GM21360 (cell line): ENCODE data around the gene SMG1.

Experiments
- ATAC-seq: cut with Tn5 transposase; IDR thresholded peaks from one replicate; pipeline ENCODE4 v1.9.1; 2021; ENCODE audit warnings: mild to moderate bottlenecking, moderate library complexity; ENCODE audit not compliant: unreplicated experiment

Gene SMG1

DNA sequence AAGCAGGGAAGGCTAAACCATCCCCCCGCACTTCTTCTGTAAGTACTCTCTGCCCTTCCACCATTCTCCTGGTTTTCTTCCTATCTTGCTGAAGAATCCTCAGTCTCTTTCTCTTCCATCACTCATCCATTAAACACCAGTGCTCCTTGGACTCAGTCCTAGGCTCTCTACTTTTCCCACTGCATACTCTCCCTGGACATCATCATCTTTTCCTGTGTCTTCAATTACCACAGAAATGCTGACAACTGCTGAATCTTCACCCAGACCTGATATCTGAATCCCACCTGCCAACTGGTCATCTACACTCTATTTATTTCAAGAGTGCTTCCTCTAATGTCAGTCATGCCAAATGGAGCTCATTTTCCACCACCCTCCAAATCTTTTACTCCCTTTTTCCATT is 71.0 kb downstream of the SMG1 start:
- ATAC-seq, result no peak

DNA sequence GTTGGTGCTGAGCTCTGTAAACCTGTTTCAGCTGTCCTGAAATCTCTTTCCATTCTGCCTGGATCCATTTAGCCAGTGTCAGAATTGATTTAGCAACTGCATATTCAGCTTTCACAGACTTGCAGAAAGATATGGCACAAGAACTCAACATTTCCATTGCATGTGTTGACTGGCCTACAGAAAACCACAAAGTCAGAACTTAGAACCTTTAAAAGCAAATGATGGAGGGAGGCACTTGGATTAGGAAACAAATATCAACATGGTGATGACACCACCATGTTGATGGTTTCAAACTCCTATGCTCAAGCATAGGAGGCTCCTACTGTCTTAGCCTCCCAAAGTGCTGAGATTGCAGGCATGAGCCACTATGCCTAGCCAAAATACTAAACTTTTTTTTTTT is 72.5 kb downstream of the SMG1 start:
- ATAC-seq, result no peak

DNA sequence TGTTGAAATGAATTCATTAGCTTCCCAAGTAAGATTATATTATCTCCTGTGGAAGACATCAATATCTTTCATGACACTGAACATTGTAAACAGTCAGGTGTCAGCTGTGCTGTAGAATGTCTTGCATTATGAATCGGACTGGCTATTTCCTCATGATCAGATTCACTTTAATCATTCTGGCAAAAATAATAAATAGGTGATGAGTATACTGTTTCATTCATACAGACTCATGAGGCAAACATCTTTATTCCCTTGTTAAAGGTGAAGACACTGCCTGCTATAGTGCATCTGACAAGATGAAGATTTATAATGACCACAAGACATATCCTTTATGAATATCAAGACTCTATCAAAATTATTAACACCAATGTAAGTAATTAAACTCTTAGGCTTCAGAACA is 73.6 kb downstream of the SMG1 start:
- ATAC-seq, result no peak

DNA sequence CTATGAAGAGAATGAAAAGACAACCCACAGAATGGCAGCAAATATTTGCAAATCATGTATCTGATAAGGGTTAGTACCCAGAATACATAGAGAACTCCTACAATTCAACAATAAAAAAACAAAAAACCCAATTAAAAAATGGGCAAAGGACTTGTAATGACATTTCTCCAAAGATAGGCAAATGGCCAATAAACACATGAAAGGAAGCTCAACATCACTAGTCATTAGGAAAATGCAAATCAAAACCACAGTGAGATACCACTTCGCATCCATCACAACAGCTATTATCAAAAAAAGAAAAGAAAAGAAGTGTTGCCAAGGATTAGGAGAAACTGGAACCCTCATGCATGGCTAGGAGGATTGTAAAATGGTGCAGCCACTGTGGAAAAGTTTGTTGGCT is 79.8 kb downstream of the SMG1 start:
- no peak for ATAC-seq

DNA sequence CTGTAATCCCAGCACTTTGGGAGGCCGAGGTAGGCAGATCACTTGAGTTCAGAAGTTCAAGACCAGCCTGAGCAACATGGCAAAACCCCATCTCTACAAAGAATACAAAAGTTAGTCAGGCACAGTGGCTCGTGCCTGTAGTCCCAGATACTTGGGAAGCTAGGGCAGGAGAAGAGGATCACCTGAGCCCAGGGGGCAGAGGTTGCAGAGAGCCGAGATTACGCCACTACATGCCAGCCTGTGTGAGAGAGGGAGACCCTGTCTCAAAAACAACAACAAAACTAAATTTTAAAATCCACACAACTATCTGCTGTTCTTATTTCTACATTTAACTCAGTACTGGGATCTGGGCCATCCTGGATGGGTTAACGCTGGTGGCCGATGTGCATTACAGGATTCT is 83.6 kb downstream of the SMG1 start:
- ATAC-seq, result no peak

DNA sequence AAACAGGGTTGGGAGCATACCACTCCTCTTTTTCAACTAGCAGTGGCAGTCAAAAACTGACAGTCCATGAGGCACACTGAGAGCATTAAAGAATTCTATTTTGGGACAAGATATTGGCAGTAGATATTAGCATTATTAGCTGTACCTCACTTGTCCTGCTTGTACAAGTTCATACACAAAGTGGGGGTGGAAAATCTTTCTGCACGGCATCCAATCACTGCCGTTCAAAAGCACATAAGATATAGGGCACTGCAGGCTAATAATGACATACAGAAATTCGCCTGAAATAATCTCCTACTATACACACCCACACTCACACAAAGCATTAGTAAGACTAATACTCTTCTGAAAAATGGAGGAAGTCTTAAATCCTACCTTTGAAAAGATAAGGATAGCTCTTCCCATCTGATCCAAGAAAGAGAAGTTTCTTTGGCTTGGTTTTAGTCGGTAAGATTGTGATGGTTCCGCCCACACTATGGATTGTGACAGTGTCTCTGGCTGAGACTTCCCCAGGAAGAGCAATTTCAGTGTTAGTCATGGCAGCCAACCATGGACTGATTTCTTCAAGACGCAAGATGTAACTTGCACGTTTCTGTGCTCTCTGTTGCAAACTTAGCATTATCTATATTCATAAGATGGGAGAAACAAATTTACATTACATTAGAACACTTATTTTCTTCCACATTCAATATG is 84.2 kb downstream of the SMG1 start:
- ATAC-seq, result no peak

DNA sequence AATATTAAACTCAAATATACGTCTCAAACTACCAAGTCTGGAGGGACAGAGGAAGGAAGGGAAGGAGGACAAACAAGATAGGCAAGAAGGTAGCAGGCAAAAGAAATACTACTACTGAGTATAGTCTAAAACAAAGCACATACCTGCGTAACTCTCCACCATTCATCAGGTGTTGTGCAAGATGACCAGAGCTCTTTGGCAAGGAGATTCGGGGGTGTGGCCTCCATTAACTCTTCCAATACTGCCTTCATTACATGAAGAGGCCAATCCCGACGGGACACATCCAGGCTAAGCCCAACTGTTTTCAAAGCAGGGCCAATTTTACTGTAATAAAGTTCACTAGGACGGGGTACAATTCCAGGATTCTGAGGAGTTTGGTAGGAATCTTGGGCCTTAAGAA is 86.7 kb downstream of the SMG1 start:
- ATAC-seq, result no peak

DNA sequence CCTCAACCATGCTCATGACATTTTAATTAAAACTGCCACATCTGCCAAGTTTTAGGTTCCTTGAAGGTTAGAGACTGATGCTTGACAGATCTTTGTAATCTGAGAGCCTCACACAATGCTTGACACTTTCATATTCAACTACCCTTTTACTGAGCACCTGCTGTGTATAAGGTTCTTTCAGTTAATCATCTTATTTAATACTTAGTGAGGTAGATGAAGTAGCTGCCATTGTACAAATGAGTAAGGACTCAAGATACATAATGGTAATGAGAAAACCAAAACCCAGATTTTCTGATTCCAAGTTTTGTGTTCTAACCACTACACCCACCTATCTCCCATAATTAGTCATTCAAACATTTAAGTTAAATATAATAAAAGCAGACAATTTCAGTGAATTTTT is 89.5 kb downstream of the SMG1 start:
- no peak for ATAC-seq

DNA sequence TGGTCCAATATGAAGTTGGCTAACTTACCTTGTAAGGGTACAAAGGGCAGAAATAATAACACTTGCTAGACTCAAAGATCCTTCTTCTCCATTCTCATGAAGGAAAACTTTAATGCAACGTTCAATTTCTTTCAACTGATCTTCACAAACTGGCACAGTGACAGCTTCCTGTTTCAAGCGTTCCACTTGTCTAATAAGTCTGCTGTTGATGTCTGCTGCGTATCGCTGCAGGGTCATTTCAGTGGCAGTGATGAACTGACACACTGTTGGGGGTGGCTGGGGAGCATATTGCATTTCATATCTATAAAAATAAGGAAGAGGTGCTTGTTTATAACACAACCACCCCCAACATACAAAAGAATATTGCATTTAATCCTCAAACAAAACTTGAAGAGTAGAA is 91.3 kb downstream of the SMG1 start:
- no peak for ATAC-seq

DNA sequence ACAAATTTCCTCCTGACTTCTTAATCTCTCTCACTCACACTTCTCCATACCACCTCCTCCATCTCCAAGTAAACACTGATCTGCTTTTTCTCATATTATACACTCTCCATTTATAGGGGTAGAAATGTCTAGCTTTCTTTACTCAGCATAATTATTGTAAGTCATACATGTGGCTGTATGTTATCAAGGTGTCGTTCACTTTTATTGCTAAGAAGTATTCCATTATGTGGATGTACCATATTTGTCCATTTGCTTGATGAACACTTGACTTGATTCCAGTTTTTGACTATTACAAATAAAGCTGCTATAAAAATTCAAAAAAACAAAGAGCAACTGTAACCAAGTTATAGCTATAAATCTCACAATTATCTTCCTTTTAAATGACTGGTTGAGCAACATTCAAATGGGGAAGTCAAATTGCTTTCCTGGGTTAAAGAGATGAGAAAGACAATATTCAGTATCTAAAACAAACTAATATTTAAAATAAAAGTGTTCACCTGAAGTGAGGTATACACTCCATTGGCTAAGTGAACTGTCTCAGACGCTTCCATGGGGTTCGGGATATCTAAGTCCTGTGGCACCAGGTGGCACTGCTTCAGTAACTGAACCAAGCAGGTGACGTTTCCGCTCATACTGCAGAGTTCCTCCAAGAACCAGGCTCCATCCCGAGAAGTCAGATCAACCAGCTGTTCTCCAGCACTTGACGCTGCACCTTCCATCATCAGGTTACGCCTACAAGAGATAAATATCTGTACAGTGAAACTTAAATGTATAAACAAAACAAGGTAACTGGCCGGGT is 92.3 kb downstream of the SMG1 start:
- no peak for ATAC-seq

DNA sequence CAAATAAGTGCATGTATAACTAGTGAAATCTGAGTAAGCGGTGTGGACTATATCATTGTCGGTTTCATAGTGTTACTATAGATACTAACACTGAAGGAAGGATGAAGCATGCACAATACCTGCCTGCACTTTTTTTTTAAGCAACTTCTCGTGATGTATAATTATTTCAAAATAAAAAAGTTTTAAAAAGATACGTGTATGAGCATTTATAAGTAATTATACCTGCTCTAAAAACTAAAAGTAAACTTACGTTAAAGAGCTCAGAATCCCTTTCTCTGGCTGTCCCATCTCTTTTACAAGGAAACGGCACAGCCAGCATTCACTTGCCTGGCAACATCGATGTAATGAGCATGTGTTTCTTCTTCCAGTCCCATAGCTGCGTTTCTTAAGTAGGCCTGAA is 93.6 kb downstream of the SMG1 start:
- ATAC-seq, result no peak

DNA sequence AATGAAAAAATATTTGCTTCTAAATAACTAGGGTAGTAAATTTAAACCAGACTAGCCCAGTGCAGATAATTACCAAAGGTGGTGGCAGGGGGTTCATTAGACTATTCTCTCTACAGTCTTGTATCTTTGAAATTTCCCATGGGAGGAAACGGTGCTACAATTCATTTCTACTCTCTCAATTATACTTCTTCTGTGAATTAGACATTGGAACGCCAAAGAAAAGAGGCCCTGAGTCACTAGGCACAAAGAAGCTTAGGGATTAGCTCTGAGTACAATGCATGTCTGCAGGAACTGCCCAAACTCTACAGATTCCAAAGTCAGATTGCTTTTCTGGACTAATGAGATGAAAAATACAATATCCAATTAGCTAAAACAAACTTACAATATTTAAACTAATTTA is 94.2 kb downstream of the SMG1 start:
- no peak for ATAC-seq

DNA sequence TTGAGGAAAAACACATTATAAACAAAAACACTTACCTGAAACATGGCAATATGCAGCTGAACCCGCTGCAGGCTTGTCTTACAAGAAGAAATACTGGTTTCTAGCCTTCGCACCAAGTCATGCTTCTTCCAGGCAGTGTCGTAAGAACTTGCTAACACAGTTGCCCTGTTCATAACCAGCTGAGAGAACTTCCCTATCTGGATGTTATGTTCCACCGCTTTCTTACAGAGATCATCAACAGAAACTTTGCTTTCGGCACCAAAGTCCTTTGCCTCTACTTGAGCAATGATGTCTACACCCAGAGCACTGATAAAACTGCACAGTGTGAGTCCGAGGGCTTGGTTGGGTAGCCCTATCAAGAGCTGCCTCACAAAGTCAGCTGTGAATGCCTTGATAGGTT is 97.0 kb downstream of the SMG1 start:
- no peak for ATAC-seq

DNA sequence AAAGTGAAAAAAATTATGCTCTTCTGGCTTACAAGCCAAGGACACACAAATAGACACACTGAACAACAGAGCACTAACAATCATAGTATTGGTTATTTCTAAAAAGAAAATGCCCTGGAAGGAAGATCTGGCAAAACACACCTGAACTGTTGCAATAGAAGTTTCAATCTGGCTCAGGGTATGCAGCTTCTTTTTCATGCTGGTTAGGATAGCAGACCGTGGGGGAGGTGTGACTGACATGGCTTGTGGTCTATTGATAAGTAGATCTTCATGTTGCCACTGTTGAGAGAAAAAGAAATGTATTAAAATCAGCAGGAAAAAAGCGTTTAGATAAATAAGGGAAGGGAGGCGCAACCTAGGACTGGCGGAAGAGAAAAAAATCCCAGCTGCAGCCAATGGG is 98.3 kb downstream of the SMG1 start:
- no peak for ATAC-seq

DNA sequence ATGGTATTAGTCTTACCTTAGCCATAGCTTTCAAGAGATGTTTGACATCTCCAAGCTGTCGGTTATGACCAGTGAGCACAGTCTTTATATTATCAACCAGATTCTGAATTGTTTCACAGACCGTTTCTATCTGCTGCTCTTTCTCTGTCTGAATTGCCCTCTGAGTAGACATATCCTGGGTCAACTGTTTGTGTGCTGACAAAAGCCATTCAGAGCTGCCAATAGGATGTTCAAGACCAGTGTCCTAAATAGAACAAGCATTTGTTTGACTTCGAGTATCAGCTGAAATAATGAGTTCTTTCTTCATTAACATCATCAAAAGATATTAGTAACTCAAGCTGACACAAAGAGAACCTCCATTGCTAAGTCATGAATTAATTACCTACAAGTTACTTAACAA is 109.9 kb downstream of the SMG1 start:
- no peak for ATAC-seq

DNA sequence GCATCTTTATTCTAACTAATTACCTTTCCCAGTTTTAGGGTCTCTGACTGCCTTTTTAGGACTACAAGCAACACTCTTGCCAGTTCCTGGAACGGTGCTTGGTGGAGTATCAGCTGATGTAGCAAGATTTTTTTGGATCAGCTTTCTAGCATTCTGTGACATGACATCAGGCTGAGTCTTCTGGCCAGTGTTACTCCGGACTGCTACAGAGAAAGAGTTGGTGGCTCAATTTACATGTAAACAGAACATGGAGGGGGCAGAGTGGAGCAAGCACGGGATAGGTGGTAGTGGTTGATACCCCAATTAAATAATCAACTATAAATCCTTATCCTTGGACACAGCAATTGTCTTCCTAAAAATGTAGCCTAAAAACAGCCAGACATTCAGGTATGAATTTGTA is 114.3 kb downstream of the SMG1 start:
- ATAC-seq, result no peak

DNA sequence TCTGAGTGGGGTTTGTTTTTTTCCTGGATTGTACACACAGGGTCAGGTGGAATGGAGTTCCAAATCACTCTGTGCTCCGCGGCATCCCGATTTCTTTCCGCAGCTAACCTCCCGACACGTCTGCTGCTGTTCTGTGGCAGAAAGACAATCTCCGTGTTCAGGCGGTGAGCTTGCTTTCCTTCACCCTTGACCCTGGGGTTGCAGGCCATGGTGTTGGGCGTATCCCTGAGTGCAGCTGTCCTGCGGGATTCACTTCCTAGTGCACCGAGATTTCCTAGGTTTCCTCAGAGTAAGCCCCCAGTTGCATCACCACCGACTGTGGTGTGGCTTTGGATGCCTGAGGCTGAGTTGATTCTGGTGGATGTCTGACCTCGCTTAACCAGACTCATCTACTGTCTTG is 117.0 kb downstream of the SMG1 start:
- ATAC-seq, result no peak

DNA sequence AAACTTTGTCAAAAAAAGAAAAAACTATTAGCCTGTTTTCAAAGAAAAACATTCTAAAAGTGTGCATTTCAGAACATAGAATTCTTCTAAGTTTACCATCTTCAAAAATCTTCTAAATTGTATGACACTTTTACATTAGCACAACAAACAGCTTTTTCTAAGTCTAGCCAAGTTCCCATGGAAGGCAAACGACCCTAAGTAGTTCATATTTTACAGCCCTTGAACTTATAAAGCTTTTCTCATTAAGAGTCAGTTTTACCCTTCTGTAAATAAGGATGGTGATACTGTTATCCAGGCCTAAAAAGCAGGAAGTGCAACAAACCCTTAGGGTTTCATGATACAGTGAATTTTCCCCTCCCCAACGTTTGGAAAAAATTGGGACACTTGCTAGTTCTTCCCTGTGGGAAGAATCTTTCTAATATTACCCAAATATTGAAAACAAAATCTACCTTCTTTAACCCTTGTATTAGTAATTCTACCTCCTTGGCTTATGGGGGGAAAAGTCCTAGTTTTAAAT is 120.9 kb downstream of the SMG1 start:
- ATAC-seq, result no peak

DNA sequence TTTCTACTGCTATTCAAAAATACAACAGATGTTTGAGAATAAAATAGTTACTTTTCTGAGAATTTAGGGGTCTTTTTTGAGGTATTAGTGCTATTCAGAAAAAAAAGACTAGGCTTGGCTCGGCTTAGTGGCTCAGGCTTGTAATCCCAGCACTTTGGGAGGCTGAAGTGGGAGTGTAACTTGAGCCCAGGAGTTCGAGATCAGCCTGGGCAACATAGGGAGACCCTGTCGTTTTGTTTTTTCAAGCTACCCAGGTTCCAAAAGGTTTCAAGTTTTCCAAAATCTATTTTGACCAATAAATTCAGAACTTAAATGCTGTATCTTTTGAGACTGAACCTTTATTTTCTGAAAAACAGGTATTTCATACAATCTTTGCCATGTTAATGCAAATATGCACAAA is 121.7 kb downstream of the SMG1 start:
- no peak for ATAC-seq

DNA sequence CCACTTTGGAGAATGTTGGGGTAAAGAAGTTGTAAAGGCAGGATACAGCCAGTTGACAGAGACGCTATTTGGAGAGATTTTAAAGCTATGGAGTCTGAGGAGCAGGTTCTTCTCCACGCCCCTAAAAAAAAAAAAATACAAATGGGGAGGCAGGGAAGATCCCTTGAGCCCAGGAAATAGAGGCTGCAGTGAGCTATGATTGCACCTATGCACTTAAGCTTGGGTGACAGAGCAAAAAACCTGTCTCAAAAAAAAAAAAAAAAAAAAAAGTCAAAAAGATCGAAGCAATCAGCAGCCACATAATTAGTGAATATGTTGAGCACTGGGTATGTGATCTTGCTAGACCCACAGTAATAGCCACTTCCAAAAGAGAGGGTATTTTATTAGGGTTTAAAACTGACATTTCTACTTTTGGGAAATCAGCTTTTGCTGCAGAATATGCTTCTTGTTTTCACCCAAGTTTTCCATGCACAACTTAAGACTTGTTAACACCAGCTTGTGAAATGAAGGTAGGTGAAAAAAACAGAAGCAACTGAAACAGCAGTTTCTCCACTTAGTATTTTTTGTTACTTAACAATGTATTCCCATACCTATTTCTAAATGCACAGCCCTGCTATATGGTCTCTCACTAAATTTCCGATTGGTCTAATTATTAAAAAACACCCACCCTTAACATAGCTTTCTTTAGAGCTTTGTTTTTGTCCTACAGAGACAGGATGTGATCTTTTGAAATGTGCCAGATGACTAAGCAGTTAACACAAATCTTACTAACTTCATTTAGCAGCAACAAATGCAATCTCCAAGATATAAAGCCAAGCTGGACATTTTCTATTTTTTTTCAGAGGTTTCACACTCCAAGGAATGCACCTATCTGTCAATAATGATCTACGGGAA is 122.4 kb downstream of the SMG1 start:
- ATAC-seq, result no peak

DNA sequence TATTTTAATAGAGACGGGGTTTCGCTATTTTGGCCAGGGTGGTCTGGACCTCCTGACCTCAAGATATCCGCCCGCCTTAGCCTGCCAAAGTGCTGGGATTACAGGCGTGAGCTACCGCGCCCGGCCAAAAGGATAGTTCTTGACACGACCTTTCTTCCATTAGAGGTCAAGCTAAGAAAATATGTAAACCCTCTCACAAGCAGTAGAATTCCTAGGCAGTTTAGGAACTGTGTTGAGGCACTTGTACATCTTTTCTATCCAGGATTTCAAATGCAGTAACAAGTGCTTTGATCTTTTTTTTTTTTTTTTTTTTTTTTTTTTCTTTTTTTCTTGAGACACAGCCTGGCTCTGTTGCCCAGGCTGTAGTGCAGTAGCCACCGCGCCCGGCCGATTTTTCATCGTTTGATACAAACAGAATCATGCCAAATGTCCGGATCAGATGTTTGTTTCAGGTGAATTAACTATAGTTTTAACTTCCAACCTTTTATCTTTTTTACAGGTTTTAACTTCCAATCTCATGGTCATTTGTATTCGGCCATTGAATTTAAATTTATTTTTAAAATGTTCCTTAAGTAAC is 123.4 kb downstream of the SMG1 start:
- no peak for ATAC-seq
